ENCODE data around the gene TAS1R1.

GRCh38 chr1:6584126-6585080 lies 29.3 kb downstream of the TAS1R1 start:
- TF ChIP-seq EZH2phosphoT487 (IDR thresholded peaks at IDR 0.05; ENCODE audit: borderline replicate concordance, low read length) (no peak), CTCF (IDR thresholded peaks at IDR 0.05; ENCODE audit: low read depth, low read length, poor library complexity, severe bottlenecking) (no peak)
